MCF 10A (cell line): ENCODE measurements around the gene OR2B2. TPM values are rescaled to one million over a fixed set of nuclear protein-coding genes. Genes with fewer than 3 reads are reported as not detected.
A peak's percentile ranks its signal among the peaks of the same experiment; 100 is the strongest.

Experiments
- BruUV-seq: library from RNA; stranded (reverse); fragments of 400-500 nt; replicated peaks from 2 replicates; lab custom pipeline; 2021; lab: Mats Ljungman, UMichigan
- CTCF ChIA-PET: fragments of 300-600 bp; sonication (Branson Sonifier 250); formaldehyde crosslinking; extraction: SDS; loops from one replicate; lab custom pipeline; 2021; ENCODE audit warnings: antibody characterized with exemption, inconsistent platforms; lab: Yijun Ruan, JAX
- POLR2A ChIA-PET: fragments of 300-600, 350-650 bp; sonication (Branson Sonifier 250); formaldehyde crosslinking; extraction: SDS; loops from one replicate; lab custom pipeline; 2020; ENCODE audit warnings: antibody characterized with exemption, inconsistent platforms; lab: Yijun Ruan, JAX
- DNase-seq: peaks from one replicate; pipeline ENCODE4 v3.0.0-alpha.2; 2018; ENCODE audit not compliant: unreplicated experiment
- H3K27ac Mint-ChIP-seq: one replicate; pipeline ENCODE4 v1.8.0; 2022; ENCODE audit warnings: mild to moderate bottlenecking, low read depth, mixed read lengths; ENCODE audit not compliant: unreplicated experiment
- H3K27me3 Mint-ChIP-seq: one replicate; pipeline ENCODE4 v1.8.0; 2022; ENCODE audit warnings: mixed read lengths; ENCODE audit not compliant: insufficient read depth, unreplicated experiment
- H3K36me3 Mint-ChIP-seq: one replicate; pipeline ENCODE4 v1.8.0; 2022; ENCODE audit warnings: mild to moderate bottlenecking, moderate library complexity, mixed read lengths; ENCODE audit not compliant: insufficient read depth, unreplicated experiment
- H3K4me1 Mint-ChIP-seq: one replicate; pipeline ENCODE4 v1.8.0; 2022; ENCODE audit warnings: mixed read lengths; ENCODE audit not compliant: insufficient read depth, unreplicated experiment
- H3K4me3 Mint-ChIP-seq: one replicate; pipeline ENCODE4 v1.8.0; 2022; ENCODE audit warnings: mild to moderate bottlenecking, moderate library complexity, mixed read lengths; ENCODE audit not compliant: unreplicated experiment
- H3K9me3 Mint-ChIP-seq: one replicate; pipeline ENCODE4 v1.8.0; 2022; ENCODE audit warnings: mixed read lengths; ENCODE audit not compliant: unreplicated experiment
- intact Hi-C: fragments of 100-400 bp; cut with micrococcal nuclease; formaldehyde crosslinking; loops from 2 replicates; pipeline ENCODE4 v1.14.1; 2022
- total RNA-seq: library from RNA; stranded (reverse); gene quantifications from 2 replicates; pipeline ENCODE4 v1.2.3, GENCODE V29; 2022
- TF ChIP-seq, protein P1 (sequence below): fragments of 200-600 bp; IDR thresholded peaks from one replicate; pipeline ENCODE4 v1.8.0; 2022; ENCODE audit warnings: antibody characterized with exemption, mild to moderate bottlenecking; ENCODE audit not compliant: unreplicated experiment

OR2B2 gene
- total RNA-seq, 1 experiment from 2014 or later = not detected

DNA sequence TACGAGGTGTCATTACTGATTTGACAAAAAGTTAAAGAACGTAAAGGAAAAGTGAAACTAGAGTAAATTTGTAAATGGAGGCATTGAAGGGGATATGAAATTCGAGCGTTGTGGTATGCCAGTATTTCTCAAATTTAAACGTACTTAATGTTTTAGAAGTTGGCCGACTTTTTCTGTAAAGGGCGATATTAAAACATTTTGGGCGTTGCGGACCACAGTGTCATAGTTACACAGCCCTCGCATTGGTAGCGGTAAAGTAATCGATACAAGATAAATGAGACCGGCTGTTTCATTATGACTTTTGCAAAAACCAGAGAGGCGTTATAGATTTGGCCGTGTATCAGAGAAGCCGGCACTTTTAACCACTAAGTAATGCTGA, 39.6 kb downstream of the OR2B2 start:
- ChIA-PET CTCF (interaction anchor here (0.6 to 1.6 kb wide), 4 partner anchors 23 to 711 kb away, joined by 3 to 11 read pairs (median 4); a partner anchor contains a TSS), POLR2A (interaction anchor here (0.6 to 18.7 kb wide), 35 partner anchors 9 to 1852 kb away, joined by 3 to 826 read pairs (median 4); a partner anchor contains a TSS)
- TF ChIP-seq, protein P1, sequence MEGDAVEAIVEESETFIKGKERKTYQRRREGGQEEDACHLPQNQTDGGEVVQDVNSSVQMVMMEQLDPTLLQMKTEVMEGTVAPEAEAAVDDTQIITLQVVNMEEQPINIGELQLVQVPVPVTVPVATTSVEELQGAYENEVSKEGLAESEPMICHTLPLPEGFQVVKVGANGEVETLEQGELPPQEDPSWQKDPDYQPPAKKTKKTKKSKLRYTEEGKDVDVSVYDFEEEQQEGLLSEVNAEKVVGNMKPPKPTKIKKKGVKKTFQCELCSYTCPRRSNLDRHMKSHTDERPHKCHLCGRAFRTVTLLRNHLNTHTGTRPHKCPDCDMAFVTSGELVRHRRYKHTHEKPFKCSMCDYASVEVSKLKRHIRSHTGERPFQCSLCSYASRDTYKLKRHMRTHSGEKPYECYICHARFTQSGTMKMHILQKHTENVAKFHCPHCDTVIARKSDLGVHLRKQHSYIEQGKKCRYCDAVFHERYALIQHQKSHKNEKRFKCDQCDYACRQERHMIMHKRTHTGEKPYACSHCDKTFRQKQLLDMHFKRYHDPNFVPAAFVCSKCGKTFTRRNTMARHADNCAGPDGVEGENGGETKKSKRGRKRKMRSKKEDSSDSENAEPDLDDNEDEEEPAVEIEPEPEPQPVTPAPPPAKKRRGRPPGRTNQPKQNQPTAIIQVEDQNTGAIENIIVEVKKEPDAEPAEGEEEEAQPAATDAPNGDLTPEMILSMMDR = no peak
- Mint-ChIP-seq H3K27ac (peak overlapping the region; percentile 93), H3K4me1 (peaks cover 5% of the 10 kb centered on the region), H3K9me3 (no peaks in the 10 kb centered on the region), H3K4me3 (peak overlapping the region; percentile 79), H3K36me3 (peaks cover 7% of the 10 kb centered on the region), H3K27me3 (no peaks in the 10 kb centered on the region)
- BruUV-seq = no TSS peak
- intact Hi-C loops = no loop called here
- no peak for DNase-seq

DNA sequence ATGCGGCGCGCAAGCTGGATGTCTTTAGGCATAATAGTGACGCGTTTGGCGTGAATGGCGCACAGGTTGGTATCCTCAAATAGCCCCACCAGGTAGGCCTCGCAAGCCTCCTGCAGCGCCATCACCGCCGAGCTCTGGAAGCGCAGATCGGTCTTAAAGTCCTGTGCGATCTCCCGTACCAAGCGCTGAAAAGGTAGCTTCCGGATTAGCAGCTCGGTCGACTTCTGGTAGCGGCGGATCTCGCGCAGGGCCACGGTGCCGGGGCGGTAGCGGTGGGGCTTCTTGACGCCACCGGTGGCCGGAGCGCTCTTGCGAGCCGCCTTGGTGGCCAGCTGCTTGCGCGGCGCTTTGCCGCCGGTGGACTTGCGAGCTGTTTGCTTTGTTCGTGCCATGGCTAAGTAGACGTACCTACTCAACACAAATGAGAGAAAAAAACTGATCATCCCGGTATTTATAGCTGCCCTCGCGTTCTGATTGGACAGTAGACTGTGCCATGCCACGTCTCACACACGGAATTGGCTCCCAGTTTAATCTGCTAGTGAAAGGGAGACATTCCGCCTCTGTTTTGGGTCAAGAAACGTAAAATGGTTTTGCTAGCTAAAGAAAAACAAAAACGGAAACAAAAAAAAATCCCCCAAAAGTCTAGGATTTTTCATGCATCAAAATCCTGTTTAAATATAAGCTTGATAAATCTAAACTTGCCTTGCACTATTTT, 40.1 kb downstream of the OR2B2 start:
- peak overlapping the region; percentile 79 for H3K4me3 Mint-ChIP-seq
- peak; percentile 89 for DNase-seq
- ChIA-PET POLR2A (interaction anchor here (0.6 to 18.7 kb wide), 33 partner anchors 8 to 1851 kb away, joined by 3 to 826 read pairs (median 4); a partner anchor contains a TSS), CTCF (interaction anchor here (0.6 to 1.6 kb wide), 7 partner anchors 23 to 711 kb away, joined by 3 to 11 read pairs (median 3); a partner anchor contains a TSS)
- H3K9me3 Mint-ChIP-seq = no peaks in the 10 kb centered on the region
- peak overlapping the region; percentile 93 for H3K27ac Mint-ChIP-seq
- H3K36me3 Mint-ChIP-seq = peaks cover 7% of the 10 kb centered on the region
- intact Hi-C loops = no loop called here
- H3K27me3 Mint-ChIP-seq = no peaks in the 10 kb centered on the region
- H3K4me1 Mint-ChIP-seq = peaks cover 2% of the 10 kb centered on the region
- TF ChIP-seq, protein P1 = no peak
- BruUV-seq = TSS peak; percentile 74

DNA sequence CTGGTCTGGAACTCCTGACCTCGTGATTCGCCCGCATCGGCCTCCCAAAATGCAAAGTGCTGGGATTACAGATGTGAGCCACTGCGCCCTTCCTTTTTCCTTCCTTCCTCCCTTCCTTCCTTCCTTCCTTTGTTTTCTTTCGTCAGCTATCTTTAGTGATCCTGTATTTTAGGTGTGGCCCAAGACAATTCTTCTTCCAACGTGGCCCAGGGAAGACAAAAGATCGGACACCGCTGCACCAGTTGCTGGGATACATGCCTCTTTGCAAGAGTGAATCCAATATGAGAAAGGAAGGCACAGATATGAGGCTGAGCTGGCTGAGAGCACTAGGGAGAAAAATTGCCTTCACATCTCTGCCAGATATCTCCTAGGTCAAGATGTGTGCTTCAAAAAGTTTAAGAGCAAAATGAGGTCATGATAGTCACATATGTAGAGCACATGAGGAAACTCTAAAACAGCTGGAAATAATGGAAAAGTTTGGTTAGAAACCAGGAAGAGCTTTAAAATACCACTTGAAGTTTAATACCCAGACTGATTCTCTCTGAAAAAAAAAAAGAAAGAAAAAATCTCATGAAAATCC, 41.8 kb downstream of the OR2B2 start:
- Mint-ChIP-seq H3K4me3 (no peak overlapping the region), H3K27ac (no peak overlapping the region), H3K27me3 (no peaks in the 10 kb centered on the region), H3K4me1 (no peaks in the 10 kb centered on the region), H3K9me3 (no peaks in the 10 kb centered on the region), H3K36me3 (peaks cover 8% of the 10 kb centered on the region)
- BruUV-seq = no TSS peak
- CTCF ChIA-PET = interaction anchor here (1.0 to 3.8 kb wide), 2 partner anchors 20 to 25 kb away, joined by 5 to 18 read pairs; a partner anchor contains a TSS
- POLR2A ChIA-PET = interaction anchor here (1.8 to 18.7 kb wide), 6 partner anchors 22 to 1747 kb away, joined by 6 to 826 read pairs (median 186); a partner anchor contains a TSS
- no peak for DNase-seq
- TF ChIP-seq, protein P1 = no peak
- intact Hi-C loops = no loop called here

DNA sequence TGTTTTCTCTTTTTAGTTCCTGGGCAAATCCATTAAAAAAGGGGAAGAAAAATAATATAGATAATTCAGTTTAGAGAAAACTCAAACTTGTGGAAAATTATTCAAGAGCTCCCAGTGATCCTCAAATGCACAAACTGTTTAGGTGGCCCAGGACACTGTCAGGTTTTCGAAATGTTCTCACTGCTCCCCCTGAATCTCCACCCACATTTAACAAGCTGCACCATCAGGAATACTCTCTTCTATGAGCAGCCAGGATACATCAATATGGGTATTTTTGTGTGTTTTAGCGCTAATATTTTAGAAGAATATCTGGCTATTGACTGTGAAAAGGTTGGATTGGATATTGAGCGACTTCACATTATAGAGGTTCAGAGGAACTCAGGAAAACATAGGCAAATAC, 43.9 kb downstream of the OR2B2 start:
- H3K4me3 Mint-ChIP-seq = no peak overlapping the region
- DNase-seq = no peak
- H3K27ac Mint-ChIP-seq = no peak overlapping the region
- peaks cover 19% of the 10 kb centered on the region for H3K36me3 Mint-ChIP-seq
- TF ChIP-seq, protein P1 = no peak
- intact Hi-C loops = no loop called here
- ChIA-PET CTCF (interaction anchor here (0.6 to 3.8 kb wide), 3 partner anchors 27 to 1532 kb away, joined by 3 to 18 read pairs (median 5); no protein-coding TSS in a partner anchor), POLR2A (interaction anchor here (1.0 to 18.7 kb wide), 15 partner anchors 21 to 1841 kb away, joined by 3 to 826 read pairs (median 25); a partner anchor contains a TSS)
- no peaks in the 10 kb centered on the region for H3K4me1 Mint-ChIP-seq
- H3K9me3 Mint-ChIP-seq = no peaks in the 10 kb centered on the region
- no peaks in the 10 kb centered on the region for H3K27me3 Mint-ChIP-seq
- no TSS peak for BruUV-seq
